Heart left ventricle (tissue), 13 donors: Measurements from ENCODE around the gene MEA1.

ENCODE experiments used
- POLR2A ChIP-seq, 2 donors: fragments of 450-650 bp; IDR thresholded peaks; one replicate each; pipeline ENCODE4 v1.6.1; 2017; ENCODE audit warnings: antibody characterized with exemption in 2 of 2, mild to moderate bottlenecking in 2 of 2, moderate library complexity in 2 of 2
- TF ChIP-seq, protein P1 (sequence below), 12 donors: fragments of 200-600 bp; sonication (generic) in 4 of 12; IDR thresholded peaks; one replicate each; pipeline versions ENCODE4 v1.5.0 to v1.8.0; 2018 to 2022; ENCODE audit warnings: antibody characterized with exemption in 12 of 12, mild to moderate bottlenecking in 5 of 12
- donor health status: ischemic (EF 13 %, LVEDD 7.1; RV severe dilation, severe dysfunction).
- donor health status: DM: no; HTN: yes; CAD: no.
- donor health status: DM: no; HTN: no; CAD: no.
- donor health status: ischemic (EF 25% LVEDD 6.9; RV normal size, moderate dysfunction).
- donor health status: ischemic (EF 25% LVEDD 5.7; RV mildly dilated, moderate dysfunction).
- donor health status: ischemic (EF 35%, LVEDD 5.7; RV mildly dilated, moderate dysfunction).
- donor health status: nonischemic (EF 11% LVEDD 7.7; RV severe dilation, severe dysfunction).
- donor health status: DM: yes; HTN: yes; CAD: no.
- donor health status: PGD.
- donor health status: ischemic (EF 29% LVEDD 5.4; RV normal size, mild dysfunction).
- donor health status: nonischemic (EF 23%, LVEDD 6.1; RV moderate dilation, normal function).

DNA sequence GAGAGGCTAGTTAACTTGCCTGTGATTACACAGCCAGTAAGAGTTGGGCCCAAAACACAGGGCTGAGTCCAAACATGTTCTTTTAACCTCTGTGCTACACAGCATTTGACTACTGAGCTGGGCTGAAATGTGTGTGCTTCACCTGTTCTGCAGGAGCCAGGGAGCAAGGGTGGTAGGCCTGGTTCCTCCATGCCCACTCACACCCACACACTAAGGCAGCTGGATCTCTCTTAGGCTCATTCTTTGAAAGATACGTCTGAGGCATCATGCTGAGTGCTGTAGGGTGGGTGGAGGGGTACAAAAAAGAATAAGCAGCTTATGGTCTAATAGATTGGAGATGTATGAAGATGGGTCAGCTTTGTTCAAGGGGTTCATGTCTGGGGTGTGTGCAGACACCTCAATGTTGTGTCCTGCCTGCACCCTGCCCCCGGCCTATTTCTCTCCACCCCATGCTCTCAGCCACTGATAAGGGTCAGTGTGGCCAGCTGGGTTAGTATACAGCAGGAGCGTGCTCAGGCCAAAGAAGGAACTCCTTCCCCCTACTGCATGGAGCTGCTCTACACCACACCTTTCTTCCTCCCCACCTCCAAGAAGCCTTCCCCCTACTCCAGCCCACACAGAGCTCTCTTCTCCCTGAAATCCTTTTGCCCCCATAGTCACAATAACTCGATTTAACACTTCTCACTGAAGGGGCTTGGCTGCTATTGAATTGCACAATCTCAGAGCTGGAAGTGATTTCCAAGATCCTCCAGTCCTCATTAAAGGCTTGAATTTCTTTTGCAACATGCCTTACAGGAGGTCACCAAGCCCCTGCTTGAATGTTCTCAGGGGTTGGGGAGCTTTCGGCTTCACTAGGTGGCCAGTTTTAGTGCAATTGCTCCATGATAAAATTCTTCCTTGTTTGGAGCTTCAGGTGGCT lies 26.0 kb downstream of the MEA1 start:
- TF ChIP-seq, protein P1, sequence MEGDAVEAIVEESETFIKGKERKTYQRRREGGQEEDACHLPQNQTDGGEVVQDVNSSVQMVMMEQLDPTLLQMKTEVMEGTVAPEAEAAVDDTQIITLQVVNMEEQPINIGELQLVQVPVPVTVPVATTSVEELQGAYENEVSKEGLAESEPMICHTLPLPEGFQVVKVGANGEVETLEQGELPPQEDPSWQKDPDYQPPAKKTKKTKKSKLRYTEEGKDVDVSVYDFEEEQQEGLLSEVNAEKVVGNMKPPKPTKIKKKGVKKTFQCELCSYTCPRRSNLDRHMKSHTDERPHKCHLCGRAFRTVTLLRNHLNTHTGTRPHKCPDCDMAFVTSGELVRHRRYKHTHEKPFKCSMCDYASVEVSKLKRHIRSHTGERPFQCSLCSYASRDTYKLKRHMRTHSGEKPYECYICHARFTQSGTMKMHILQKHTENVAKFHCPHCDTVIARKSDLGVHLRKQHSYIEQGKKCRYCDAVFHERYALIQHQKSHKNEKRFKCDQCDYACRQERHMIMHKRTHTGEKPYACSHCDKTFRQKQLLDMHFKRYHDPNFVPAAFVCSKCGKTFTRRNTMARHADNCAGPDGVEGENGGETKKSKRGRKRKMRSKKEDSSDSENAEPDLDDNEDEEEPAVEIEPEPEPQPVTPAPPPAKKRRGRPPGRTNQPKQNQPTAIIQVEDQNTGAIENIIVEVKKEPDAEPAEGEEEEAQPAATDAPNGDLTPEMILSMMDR (IDR thresholded peaks at IDR 0.05), result no peak
- no peak for TF ChIP-seq POLR2A (IDR thresholded peaks at IDR 0.05)
